Right lobe of liver (tissue), 4 donors: ENCODE results near the gene BDH1.

ENCODE experiments used
- CTCF ChIP-seq, 4 donors: fragments of 200-600 bp in 3 of 4; fragments of 450-650 bp in 1 of 4; IDR thresholded peaks; one replicate each; pipeline versions ENCODE4 v1.5.1 to v1.8.0; 2016 to 2022; ENCODE audit warnings: antibody characterized with exemption in 4 of 4, mild to moderate bottlenecking in 2 of 4
- POLR2A ChIP-seq: fragments of 450-650 bp; IDR thresholded peaks from one replicate; pipeline ENCODE4 v1.6.1; 2017; ENCODE audit warnings: antibody characterized with exemption, mild to moderate bottlenecking
- donor health status: DM: no; HTN: no; CAD: no.
- donor health status: DM: no; HTN: no; CAD: no.
- donor health status: DM: no; HTN: yes; CAD: no.

GRCh38 chr3:197549261-197549885, 6.4 kb downstream of the BDH1 start:
- no peak for TF ChIP-seq POLR2A
- no peak for TF ChIP-seq CTCF (IDR thresholded peaks at IDR 0.05)
